Uterus (tissue), 2 donors: ENCODE measurements around the gene LTB4R2.

Experiments
- POLR2A ChIP-seq, 2 donors: fragments of 450-650 bp; IDR thresholded peaks; one replicate each; pipeline ENCODE4 v1.6.1; 2016; ENCODE audit warnings: antibody characterized with exemption in 2 of 2, mild to moderate bottlenecking in 1 of 2, moderate library complexity in 1 of 2
- TF ChIP-seq, protein P1 (sequence below), 4 experiments: fragments of 200-600 bp in 2 of 4; fragments of 450-650 bp in 2 of 4; sonication (generic) in 2 of 4; IDR thresholded peaks; one replicate each; pipeline ENCODE4 v1.5.1; 2016 to 2019; ENCODE audit warnings: antibody characterized with exemption in 4 of 4, mild to moderate bottlenecking in 2 of 4, moderate library complexity in 1 of 4

DNA sequence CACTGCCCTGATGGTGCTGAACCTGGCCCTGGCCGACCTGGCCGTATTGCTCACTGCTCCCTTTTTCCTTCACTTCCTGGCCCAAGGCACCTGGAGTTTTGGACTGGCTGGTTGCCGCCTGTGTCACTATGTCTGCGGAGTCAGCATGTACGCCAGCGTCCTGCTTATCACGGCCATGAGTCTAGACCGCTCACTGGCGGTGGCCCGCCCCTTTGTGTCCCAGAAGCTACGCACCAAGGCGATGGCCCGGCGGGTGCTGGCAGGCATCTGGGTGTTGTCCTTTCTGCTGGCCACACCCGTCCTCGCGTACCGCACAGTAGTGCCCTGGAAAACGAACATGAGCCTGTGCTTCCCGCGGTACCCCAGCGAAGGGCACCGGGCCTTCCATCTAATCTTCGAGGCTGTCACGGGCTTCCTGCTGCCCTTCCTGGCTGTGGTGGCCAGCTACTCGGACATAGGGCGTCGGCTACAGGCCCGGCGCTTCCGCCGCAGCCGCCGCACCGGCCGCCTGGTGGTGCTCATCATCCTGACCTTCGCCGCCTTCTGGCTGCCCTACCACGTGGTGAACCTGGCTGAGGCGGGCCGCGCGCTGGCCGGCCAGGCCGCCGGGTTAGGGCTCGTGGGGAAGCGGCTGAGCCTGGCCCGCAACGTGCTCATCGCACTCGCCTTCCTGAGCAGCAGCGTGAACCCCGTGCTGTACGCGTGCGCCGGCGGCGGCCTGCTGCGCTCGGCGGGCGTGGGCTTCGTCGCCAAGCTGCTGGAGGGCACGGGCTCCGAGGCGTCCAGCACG is 6.1 kb downstream of the LTB4R2 start:
- TF ChIP-seq, protein P1, sequence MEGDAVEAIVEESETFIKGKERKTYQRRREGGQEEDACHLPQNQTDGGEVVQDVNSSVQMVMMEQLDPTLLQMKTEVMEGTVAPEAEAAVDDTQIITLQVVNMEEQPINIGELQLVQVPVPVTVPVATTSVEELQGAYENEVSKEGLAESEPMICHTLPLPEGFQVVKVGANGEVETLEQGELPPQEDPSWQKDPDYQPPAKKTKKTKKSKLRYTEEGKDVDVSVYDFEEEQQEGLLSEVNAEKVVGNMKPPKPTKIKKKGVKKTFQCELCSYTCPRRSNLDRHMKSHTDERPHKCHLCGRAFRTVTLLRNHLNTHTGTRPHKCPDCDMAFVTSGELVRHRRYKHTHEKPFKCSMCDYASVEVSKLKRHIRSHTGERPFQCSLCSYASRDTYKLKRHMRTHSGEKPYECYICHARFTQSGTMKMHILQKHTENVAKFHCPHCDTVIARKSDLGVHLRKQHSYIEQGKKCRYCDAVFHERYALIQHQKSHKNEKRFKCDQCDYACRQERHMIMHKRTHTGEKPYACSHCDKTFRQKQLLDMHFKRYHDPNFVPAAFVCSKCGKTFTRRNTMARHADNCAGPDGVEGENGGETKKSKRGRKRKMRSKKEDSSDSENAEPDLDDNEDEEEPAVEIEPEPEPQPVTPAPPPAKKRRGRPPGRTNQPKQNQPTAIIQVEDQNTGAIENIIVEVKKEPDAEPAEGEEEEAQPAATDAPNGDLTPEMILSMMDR (IDR thresholded peaks at IDR 0.05), result peak in 2 of 4 experiments; percentile 21 to 24
- TF ChIP-seq POLR2A (IDR thresholded peaks at IDR 0.05), result no peak
